ENCODE measurements around the gene STAU1.

Gene STAU1

GRCh38 chr20:49078310-49078709 is 109.8 kb downstream of the STAU1 start:
- no peak for TF ChIP-seq GATA1 (IDR thresholded peaks at IDR 0.05; ENCODE audit: low read depth, low read length)
- TF ChIP-seq POLR2A (IDR thresholded peaks at IDR 0.05; ENCODE audit: low read length): no peak

GRCh38 chr20:49074521-49074920 is 113.6 kb downstream of the STAU1 start:
- TF ChIP-seq GATA1 (IDR thresholded peaks at IDR 0.05; ENCODE audit: low read depth, low read length) (no peak), POLR2A (IDR thresholded peaks at IDR 0.05; ENCODE audit: low read length) (no peak)
- DNase-seq: no peak

More at GRCh38 chr20:49078310-49078709, 109.8 kb downstream of the STAU1 start:
- DNase-seq: no peak

Measured in erythroblast (primary cell).